Measurements from ENCODE around the gene FBXW7. TPM values are rescaled to one million over a fixed set of nuclear protein-coding genes. Genes with fewer than 3 reads are reported as not detected.

Gene FBXW7
- total and polyA plus RNA-seq, 2 donors (not counting 1 experiment from before 2014, with no cell fraction given): 23.0 to 125 TPM

GRCh38 chr4:152488246-152488645 is 47.6 kb downstream of the FBXW7 start:
- H3K4me2 ChIP-seq (replicated peaks; ENCODE audit: low read depth, low read length, poor library complexity, severe bottlenecking): no peak overlapping the region
- Mint-ChIP-seq H3K4me1 (peaks cover 44% of the 10 kb centered on the region), H3K4me3 (no peak overlapping the region), H3K27ac (no peak overlapping the region), H3K9me3 (ENCODE audit: insufficient read depth) (no peaks in the 10 kb centered on the region), H3K27me3 (no peaks in the 10 kb centered on the region)
- ATAC-seq (ENCODE audit: low read depth): no peak
- peaks cover 32% of the 10 kb centered on the region for H4K20me1 ChIP-seq (ENCODE audit: control insufficient read depth, insufficient read depth, low read length, poor library complexity, severe bottlenecking)
- no peak overlapping the region for H2AFZ ChIP-seq (ENCODE audit: insufficient read depth, low read depth, low read length, poor library complexity, severe bottlenecking)
- POLR2A ChIA-PET: no interaction called here
- CTCF ChIA-PET: interaction anchor here (1.9 kb wide), 1 partner anchor 11 kb away, joined by 4 read pairs; no protein-coding TSS in a partner anchor
- intact Hi-C loops (cut with micrococcal nuclease): no loop called here
- H3K4me3 ChIP-seq (ENCODE audit: control extremely low read depth in 1 of 5, extremely low read depth in 1 of 5, insufficient read depth in 1 of 5, low read depth in 2 of 5, low read length in 4 of 5): no peak overlapping the region
- H3K27me3 ChIP-seq (replicated peaks in 1 of 4; ENCODE audit: control extremely low read depth in 1 of 4, control insufficient read depth in 3 of 4, insufficient read depth in 4 of 4, low read length in 3 of 4): no peaks in the 10 kb centered on the region
- H3K4me1 ChIP-seq (ENCODE audit: control insufficient read depth in 2 of 2, insufficient read depth in 2 of 2, low read length in 2 of 2): peaks cover 6 to 8% of the 10 kb centered on the region in 2 donors
- WGBS (ENCODE audit: insufficient coverage): 92% methylated on average over 2 of the region's 4 CpGs
- no peak for DNase-seq
- H3K27ac ChIP-seq (ENCODE audit: low read length in 2 of 2): no peak overlapping the region
- H3K9ac ChIP-seq (ENCODE audit: low read length): no peak overlapping the region
- peaks cover 86% of the 10 kb centered on the region for H3K79me2 ChIP-seq (ENCODE audit: control insufficient read depth, insufficient read depth, low read length)
- no peak for TF ChIP-seq EZH2 (IDR thresholded peaks at IDR 0.05; ENCODE audit: borderline replicate concordance, insufficient read depth, low read depth, low read length, poor library complexity, severe bottlenecking)
- H3K36me3 ChIP-seq (replicated peaks in 1 of 2; ENCODE audit: control extremely low read depth in 1 of 2, control insufficient read depth in 1 of 2, extremely low read depth in 1 of 2, insufficient read depth in 2 of 2, low read length in 1 of 2): peaks cover 0 to 2% of the 10 kb centered on the region in 2 experiments
- peaks cover 0 to 1% (median 0%) of the 10 kb centered on the region in 3 donors for H3K9me3 ChIP-seq (ENCODE audit: control extremely low read depth in 1 of 3, control insufficient read depth in 2 of 3, insufficient read depth in 1 of 3, low read length in 2 of 3)

GRCh38 chr4:152486429-152487389 is 49.2 kb downstream of the FBXW7 start:
- ATAC-seq (ENCODE audit: low read depth): no peak
- Histone ChIP-seq H3K27me3 (replicated peaks in 1 of 4; ENCODE audit: control extremely low read depth in 1 of 4, control insufficient read depth in 3 of 4, insufficient read depth in 4 of 4, low read length in 3 of 4) (no peaks in the 10 kb centered on the region), H4K20me1 (ENCODE audit: control insufficient read depth, insufficient read depth, low read length, poor library complexity, severe bottlenecking) (peaks cover 18% of the 10 kb centered on the region), H3K4me2 (replicated peaks; ENCODE audit: low read depth, low read length, poor library complexity, severe bottlenecking) (no peak overlapping the region), H3K9ac (ENCODE audit: low read length) (no peak overlapping the region), H3K4me1 (ENCODE audit: control insufficient read depth in 2 of 2, insufficient read depth in 2 of 2, low read length in 2 of 2) (peaks cover 6 to 8% of the 10 kb centered on the region in 2 donors), H3K27ac (ENCODE audit: low read length in 2 of 2) (no peak overlapping the region), H3K9me3 (ENCODE audit: control extremely low read depth in 1 of 3, control insufficient read depth in 2 of 3, insufficient read depth in 1 of 3, low read length in 2 of 3) (peaks cover 0 to 1% (median 0%) of the 10 kb centered on the region in 3 donors), H3K79me2 (ENCODE audit: control insufficient read depth, insufficient read depth, low read length) (peaks cover 80% of the 10 kb centered on the region), H3K36me3 (replicated peaks in 1 of 2; ENCODE audit: control extremely low read depth in 1 of 2, control insufficient read depth in 1 of 2, extremely low read depth in 1 of 2, insufficient read depth in 2 of 2, low read length in 1 of 2) (peaks cover 0 to 7% of the 10 kb centered on the region in 2 experiments), H3K4me3 (ENCODE audit: control extremely low read depth in 1 of 5, extremely low read depth in 1 of 5, insufficient read depth in 1 of 5, low read depth in 2 of 5, low read length in 4 of 5) (no peak overlapping the region), H2AFZ (ENCODE audit: insufficient read depth, low read depth, low read length, poor library complexity, severe bottlenecking) (no peak overlapping the region)
- H3K9me3 Mint-ChIP-seq (ENCODE audit: insufficient read depth): no peaks in the 10 kb centered on the region
- no peak overlapping the region for H3K27ac Mint-ChIP-seq
- DNase-seq: no peak
- H3K4me1 Mint-ChIP-seq: peaks cover 42% of the 10 kb centered on the region
- no peaks in the 10 kb centered on the region for H3K27me3 Mint-ChIP-seq
- TF ChIP-seq EZH2 (IDR thresholded peaks at IDR 0.05; ENCODE audit: borderline replicate concordance, insufficient read depth, low read depth, low read length, poor library complexity, severe bottlenecking) (no peak), CTCF (IDR thresholded peaks at IDR 0.05) (no peak)
- POLR2A ChIA-PET: no interaction called here
- intact Hi-C loops (cut with micrococcal nuclease): no loop called here
- WGBS (ENCODE audit: insufficient coverage): 100% methylated on average over 1 of the region's 7 CpGs
- CTCF ChIA-PET: interaction anchor here (1.0 to 2.0 kb wide), 4 partner anchors 14 to 154 kb away, joined by 4 to 6 read pairs (median 5); no protein-coding TSS in a partner anchor
- H3K4me3 Mint-ChIP-seq: no peak overlapping the region
